Measurements from ENCODE around the gene RXFP1.

Gene RXFP1

GRCh38 chr4:158521484-158522088, at the start of gene RXFP1:
TSS of gene RXFP1 (plus strand) at chr4:158521882. CDS start at chr4:158521977, 95 bp downstream.
- DNase-seq: no peak

GRCh38 chr4:158481811-158482210, 39.9 kb upstream of the RXFP1 start:
- DNase-seq: no peak

GRCh38 chr4:158484173-158484885, 37.4 kb upstream of the RXFP1 start:
- no peak for DNase-seq

GRCh38 chr4:158490629-158491028, 31.1 kb upstream of the RXFP1 start:
- no peak for DNase-seq

GRCh38 chr4:158492391-158492790, 29.3 kb upstream of the RXFP1 start:
- no peak for DNase-seq

- no peak for DNase-seq
Observed at GRCh38 chr4:158496030-158496741, 25.5 kb upstream of the RXFP1 start.

GRCh38 chr4:158500054-158500453, 21.6 kb upstream of the RXFP1 start:
- peak; percentile 24 for DNase-seq

GRCh38 chr4:158513256-158513655, 8.4 kb upstream of the RXFP1 start:
- DNase-seq: no peak

- DNase-seq: peak; percentile 69
Observed at GRCh38 chr4:158519226-158519625, 2.5 kb upstream of the RXFP1 start.

- DNase-seq: no peak
Observed at GRCh38 chr4:158523990-158524535, 2.4 kb downstream of the RXFP1 start.

- no peak for DNase-seq
Observed at GRCh38 chr4:158527516-158527915, 5.8 kb downstream of the RXFP1 start.

- DNase-seq: no peak
Observed at GRCh38 chr4:158529505-158529904, 7.8 kb downstream of the RXFP1 start.

GRCh38 chr4:158530381-158530780, 8.7 kb downstream of the RXFP1 start:
- no peak for DNase-seq

- DNase-seq: no peak
Observed at GRCh38 chr4:158530898-158531297, 9.2 kb downstream of the RXFP1 start.

- DNase-seq: no peak
Observed at GRCh38 chr4:158532556-158533231, 11.0 kb downstream of the RXFP1 start.

- DNase-seq: no peak
Observed at GRCh38 chr4:158534727-158535126, 13.0 kb downstream of the RXFP1 start.

GRCh38 chr4:158535130-158535614, 13.5 kb downstream of the RXFP1 start:
- no peak for DNase-seq

- DNase-seq: no peak
Observed at GRCh38 chr4:158536833-158537232, 15.2 kb downstream of the RXFP1 start.

- no peak for DNase-seq
Observed at GRCh38 chr4:158538176-158538575, 16.5 kb downstream of the RXFP1 start.

GRCh38 chr4:158538911-158539310, 17.2 kb downstream of the RXFP1 start:
- no peak for DNase-seq

- DNase-seq: no peak
Observed at GRCh38 chr4:158540125-158540907, 18.6 kb downstream of the RXFP1 start.

- DNase-seq: no peak
Observed at GRCh38 chr4:158541506-158541905, 19.8 kb downstream of the RXFP1 start.

All from DMS153 (cell line).